Measurements from ENCODE around the gene SLC6A6.

Gene SLC6A6

DNA sequence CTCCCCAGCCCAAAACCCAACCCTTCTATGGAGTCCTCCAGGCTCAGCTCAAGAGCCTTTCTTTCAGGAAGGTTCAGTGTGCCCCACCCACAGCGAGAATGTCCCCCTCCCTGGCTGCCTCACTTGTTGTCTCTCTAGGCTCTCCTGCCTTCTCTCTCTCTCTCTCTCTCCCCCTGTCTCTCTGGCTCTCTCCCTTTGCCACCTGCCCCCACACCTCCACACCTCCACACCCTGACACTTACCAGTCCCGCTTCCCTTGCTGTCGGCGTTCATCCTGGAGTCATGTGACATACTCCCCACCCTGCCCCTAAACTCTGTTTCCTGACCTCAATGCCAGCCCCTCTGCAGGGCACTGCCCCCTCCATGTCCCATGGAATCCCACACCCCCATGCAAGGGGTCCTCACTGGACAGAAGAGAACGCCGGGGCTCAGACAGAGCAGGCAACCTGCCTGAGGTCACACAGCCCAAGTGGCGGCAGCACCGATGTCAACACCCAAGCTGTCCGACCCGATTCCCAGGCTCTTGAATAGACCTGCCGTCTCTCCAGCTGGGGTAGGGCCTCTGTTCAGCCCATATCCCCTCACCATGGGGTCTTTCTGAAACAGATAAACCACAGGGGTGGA is 28.5 kb upstream of the SLC6A6 start:
- no peak for DNase-seq

DNA sequence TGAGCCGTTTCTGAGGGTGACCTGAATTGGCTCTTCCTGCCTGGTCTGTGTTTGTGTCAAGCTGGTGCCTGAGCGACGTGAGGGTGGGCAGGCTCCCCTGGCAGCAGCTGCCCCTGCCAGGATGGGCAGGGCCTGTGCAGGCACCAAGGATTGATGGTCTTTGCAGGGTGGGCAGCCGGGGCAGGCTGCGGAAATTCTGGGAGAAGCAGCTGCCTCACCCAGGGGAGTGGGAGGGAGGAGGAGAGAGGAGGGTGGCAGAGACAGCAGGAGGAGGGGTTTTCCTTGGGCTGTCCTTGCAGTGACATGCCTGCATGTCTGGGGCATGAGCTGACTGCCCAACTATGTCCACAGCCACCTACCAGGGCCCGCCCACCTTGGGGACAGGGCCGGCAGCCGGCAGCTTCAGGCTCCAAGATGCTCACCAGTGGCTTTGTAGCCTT is 27.9 kb upstream of the SLC6A6 start:
- peak; percentile 91 for DNase-seq

- DNase-seq, result no peak
Measured at GRCh38 chr3:14375192-14375591, 27.2 kb upstream of the SLC6A6 start.

- DNase-seq, result no peak
Measured at GRCh38 chr3:14376348-14377043, 25.9 kb upstream of the SLC6A6 start.

DNA sequence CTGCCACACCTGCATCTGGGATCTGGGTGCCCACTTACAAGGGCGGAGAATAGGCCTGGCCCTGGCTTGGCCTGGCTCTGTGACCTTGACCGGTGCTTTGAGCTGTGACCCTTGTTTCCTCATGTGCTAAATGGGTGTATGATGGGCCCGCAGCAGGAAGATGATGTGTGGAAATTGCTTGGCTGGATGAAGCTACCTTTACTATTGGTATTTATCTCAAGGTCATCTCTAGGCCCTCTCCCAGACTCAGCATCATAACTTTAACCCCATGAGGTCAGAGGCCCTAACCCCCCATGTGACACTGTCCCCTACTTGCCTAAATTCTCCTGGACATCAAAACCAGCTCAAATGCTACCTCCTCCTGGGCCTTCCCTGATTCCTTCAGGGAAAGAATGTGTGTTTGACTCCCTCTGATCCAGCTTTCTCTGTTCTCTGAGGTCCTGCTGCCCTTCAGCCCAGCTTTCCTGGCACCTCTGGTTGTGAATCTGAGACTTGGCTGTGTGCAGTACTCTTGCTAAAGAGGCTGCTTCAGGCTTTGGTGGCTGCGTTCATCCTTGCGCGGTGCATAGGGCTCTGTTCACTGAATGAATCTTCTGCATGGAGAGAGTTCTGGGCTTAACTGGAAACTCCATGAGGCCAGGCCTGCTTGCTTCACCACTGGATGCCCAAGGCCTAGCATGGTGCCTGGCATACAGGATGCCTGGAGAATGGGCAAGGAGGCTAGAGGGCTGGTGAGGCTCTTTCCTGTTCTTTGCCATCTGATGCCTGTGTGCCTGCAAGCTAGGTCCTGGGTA is 25.2 kb upstream of the SLC6A6 start:
- DNase-seq, result no peak

GRCh38 chr3:14377838-14378169 is 24.6 kb upstream of the SLC6A6 start:
- DNase-seq, result no peak

GRCh38 chr3:14378415-14378814 is 24.0 kb upstream of the SLC6A6 start:
- DNase-seq, result no peak

- DNase-seq, result no peak
Measured at GRCh38 chr3:14379843-14380242, 22.6 kb upstream of the SLC6A6 start.

DNA sequence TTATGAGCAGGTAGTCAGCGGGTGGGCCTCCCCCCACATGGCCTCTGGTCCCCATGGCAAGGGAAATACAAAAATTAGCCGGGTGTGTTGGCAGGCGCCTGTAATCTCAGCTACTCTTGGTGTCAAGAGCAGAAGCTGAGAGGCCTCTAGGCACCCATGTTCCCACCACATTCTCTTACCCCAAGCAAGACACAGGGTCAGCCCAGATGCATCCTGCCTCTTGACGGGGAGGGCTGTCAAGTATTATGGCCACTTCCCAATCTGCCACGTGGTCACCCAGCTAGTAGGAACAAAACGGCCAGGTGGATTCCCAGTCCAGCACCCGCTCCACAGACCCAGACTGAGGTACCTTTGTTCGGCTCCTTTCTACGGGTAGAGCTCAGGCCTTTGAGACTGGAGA is 16.2 kb upstream of the SLC6A6 start:
- no peak for DNase-seq

DNA sequence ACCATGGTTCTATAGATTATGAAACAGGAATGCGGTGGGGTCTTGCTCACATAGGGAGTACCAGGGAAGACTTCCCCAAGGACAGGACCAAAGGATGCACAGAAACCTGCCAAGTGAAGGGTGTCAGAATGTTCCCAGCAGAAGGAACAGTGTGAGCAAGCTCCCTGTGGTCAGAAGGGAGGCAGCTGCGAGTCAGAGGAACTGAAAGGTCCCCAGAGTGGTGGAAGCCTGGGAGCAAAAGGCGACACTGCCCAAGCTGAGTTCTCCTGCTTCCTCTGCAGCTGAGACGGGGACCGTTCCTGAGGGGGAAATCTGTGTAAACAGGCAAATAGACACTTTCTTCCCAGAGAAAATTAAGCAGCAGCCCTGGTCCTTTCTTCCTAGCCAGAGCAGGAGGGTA is 14.2 kb upstream of the SLC6A6 start:
- DNase-seq, result no peak

DNA sequence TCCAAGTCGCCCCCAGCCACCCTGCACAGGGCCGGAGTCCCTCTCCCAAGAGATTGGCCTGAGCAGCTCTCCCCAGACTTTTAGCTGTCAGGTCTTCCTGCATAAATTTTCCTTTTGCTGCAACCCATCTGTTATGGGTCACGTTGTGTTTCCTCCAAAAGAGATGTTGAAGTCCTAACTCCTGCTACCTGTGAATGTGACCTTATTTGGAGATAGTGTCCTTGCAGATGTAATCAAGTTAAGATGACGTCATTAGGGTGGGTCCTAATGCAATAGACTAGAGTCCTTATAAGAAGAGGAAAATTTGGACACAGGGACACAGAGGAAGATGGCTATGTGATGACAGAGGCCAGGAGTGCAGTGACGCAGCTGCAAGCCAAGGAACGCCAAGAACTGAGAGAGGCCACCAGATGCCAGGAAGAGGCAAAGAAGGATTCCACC is 13.2 kb upstream of the SLC6A6 start:
- DNase-seq, result no peak

DNA sequence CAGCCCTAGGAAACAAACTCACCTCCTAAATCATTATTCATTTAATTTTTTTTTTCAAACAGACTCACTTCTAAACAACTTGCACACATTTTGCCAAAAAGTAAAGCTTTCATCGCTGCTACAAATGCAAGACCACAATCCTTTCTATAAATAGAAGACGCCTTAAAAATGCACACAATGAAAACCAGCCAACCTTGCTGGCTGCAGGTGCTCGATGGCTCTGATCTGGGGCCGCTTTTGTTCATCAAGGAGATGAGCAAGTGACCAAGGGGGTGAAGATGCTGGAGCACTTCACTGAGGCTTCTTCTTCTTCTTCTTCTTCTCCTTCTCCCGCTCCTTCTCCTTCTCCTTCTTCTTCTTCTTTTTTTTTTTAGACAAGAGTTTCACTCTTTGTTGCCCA is 12.7 kb upstream of the SLC6A6 start:
- no peak for DNase-seq

DNA sequence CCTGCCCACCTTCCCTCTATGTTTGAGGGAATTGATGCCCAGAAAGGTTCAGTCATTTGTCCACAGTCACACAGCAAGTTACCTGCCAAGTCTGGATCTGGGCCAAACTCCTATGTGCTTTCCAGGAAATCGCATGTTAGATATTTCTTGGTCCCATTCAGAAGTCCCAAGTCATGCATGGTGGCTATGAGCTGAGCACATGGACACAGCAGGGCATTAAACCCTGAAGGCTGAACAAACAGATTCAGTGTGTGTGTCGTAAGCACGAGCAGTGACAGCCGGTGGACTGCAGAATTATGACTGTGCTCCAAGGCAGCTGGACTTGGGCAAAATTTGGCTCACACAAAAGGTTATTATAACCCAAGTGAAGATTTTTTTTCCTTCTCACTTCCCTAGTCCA is 11.4 kb upstream of the SLC6A6 start:
- no peak for DNase-seq

DNA sequence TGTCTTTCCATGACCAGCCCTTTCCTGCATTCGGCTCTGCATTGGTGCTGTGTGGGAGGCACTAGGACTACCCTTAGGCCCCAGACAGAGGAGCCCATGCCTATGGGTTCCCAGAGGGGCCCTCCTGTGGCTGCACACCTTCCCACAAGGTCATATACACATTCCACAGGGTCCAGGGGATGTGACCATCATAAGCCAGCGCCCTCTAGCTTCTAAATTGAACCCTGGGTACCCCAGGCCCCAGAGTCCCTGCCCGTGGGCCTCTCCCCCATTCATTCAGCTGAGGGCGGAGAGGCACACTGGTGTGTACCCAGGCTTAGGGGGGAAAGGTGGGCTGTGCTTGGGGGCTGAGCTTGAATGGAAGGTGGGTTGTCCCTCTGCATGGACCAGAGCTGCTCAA is 10.2 kb upstream of the SLC6A6 start:
- no peak for DNase-seq

DNA sequence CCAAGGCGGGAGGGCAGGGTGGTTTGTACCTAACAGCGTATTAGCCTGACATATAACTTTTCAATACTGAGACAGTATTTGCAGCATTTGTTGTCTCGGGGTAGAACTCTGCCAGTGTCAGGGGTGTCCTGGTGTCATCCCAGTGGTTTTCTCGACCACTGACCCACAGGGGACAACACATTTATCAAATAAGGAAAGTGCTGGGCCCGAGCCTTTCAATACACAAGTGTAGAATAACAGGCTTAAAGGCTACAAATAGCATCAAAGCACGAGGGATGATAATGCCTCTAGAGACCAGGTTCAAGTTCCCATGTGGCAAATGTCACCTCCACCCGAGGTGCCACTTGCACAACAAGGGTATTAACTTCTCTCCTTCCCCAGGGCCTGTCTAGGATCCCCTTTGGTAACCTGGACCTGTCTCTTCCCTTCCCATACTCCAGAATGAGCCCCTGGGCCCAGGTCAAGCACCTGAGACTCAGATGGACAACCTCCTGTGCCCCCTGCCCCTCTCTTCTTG is 9.5 kb upstream of the SLC6A6 start:
- no peak for DNase-seq

- peak; percentile 79 for DNase-seq
Measured at GRCh38 chr3:14393440-14394106, 8.8 kb upstream of the SLC6A6 start.

GRCh38 chr3:14396031-14396692 is 6.2 kb upstream of the SLC6A6 start:
- no peak for DNase-seq

- no peak for DNase-seq
Measured at GRCh38 chr3:14397046-14397445, 5.4 kb upstream of the SLC6A6 start.

- no peak for DNase-seq
Measured at GRCh38 chr3:14397531-14397930, 4.9 kb upstream of the SLC6A6 start.

DNA sequence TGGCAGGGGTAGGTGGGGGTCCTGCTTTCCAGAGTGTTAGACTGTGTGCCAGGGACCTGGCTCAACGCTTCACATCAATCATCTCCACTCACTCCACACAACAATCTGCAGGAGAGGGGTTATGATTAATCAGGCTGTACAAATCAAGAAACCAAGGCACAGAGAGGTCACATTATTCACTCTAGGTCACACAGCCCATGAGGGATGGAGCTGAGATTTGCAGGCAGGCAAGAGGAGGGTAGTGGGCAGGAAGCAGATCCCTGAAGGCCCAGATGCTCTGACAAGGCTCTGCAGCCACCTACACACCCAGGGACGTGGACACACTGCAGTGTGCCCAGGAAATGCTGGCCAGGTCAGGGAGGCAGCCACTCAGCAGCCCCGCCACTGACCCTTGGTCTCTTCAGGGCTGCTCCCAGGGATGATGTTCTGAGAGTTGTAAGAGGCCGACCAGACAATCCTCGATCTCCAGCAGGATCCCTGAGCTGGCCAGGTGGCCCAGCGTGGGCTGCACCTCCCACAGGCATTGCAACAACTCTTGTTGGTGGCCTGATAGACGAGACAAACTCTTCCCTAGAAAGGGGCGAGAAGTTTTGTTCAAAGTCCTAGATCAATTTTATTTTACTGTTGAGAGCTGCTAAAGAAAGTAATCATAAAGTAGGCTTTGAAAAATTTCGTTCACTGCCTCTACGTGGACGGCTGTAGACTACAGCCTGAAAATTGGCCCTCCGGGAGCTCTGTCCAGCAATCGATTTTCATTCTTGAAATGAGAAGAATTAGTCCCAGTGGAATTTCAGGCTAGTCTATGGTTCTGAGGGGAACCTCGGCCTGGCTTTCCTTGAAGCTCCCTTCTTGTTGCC is 4.2 kb upstream of the SLC6A6 start:
- no peak for DNase-seq

DNA sequence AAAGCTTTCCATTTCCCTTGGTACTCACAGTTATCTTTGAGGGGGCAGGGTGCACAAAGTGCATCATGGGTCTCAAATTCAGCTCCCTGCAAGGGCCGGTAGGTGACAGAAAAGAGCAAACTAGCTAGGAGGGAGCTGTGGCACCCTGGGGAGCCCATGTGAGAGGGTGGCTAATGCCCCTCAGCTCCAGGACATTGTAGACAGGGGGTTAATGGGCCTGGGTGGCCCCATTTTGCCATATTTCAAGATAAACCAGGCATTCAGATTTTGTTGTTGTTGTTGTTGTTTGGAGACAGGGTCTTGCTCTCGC is 3.7 kb upstream of the SLC6A6 start:
- DNase-seq, result no peak

- DNase-seq, result no peak
Measured at GRCh38 chr3:14401692-14402303, 608 bp upstream of the SLC6A6 start.

Data from islet precursor cell (in vitro differentiated cells).